ENCODE data around the gene CDC42BPB. TPM values are rescaled to one million over a fixed set of nuclear protein-coding genes. Genes with fewer than 3 reads are reported as not detected.
A peak's percentile ranks its signal among the peaks of the same experiment; 100 is the strongest.

The CDC42BPB gene
- total RNA-seq, 1 donor from 2014 or later = 102 TPM

DNA sequence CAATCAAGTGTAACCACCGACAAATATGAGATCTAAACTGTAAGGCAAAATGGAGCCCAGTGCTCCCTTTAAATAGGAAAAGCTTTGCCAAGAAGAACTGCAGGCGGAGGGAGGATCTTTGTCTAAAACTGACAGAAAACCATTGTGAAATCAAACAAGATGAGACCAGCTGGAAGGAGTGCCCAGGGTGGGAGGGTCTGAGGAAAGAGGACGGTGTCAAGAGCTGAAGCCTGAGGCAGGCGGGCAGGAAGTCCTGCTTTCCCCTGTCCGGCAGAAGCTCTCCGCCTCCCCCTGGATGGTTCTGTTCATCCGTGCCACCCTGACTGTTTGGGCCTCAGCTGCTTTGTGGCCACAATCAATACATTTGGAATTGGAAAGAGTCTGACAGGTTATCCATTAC, 37.5 kb downstream of the CDC42BPB start:
- intact Hi-C loops (cut with DNase I) = no loop called here
- no peaks in the 10 kb centered on the region for H3K36me3 ChIP-seq
- H3K27ac ChIP-seq = no peak overlapping the region
- no peaks in the 10 kb centered on the region for H3K27me3 ChIP-seq
- H3K9me3 ChIP-seq = no peaks in the 10 kb centered on the region
- no peak overlapping the region for H3K4me3 ChIP-seq
- peak; percentile 54 for ATAC-seq
- peaks cover 53% of the 10 kb centered on the region for H3K4me1 ChIP-seq
- peak; percentile 63 for DNase-seq
- TF ChIP-seq, protein P1, sequence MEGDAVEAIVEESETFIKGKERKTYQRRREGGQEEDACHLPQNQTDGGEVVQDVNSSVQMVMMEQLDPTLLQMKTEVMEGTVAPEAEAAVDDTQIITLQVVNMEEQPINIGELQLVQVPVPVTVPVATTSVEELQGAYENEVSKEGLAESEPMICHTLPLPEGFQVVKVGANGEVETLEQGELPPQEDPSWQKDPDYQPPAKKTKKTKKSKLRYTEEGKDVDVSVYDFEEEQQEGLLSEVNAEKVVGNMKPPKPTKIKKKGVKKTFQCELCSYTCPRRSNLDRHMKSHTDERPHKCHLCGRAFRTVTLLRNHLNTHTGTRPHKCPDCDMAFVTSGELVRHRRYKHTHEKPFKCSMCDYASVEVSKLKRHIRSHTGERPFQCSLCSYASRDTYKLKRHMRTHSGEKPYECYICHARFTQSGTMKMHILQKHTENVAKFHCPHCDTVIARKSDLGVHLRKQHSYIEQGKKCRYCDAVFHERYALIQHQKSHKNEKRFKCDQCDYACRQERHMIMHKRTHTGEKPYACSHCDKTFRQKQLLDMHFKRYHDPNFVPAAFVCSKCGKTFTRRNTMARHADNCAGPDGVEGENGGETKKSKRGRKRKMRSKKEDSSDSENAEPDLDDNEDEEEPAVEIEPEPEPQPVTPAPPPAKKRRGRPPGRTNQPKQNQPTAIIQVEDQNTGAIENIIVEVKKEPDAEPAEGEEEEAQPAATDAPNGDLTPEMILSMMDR (IDR thresholded peaks at IDR 0.05) = no peak

DNA sequence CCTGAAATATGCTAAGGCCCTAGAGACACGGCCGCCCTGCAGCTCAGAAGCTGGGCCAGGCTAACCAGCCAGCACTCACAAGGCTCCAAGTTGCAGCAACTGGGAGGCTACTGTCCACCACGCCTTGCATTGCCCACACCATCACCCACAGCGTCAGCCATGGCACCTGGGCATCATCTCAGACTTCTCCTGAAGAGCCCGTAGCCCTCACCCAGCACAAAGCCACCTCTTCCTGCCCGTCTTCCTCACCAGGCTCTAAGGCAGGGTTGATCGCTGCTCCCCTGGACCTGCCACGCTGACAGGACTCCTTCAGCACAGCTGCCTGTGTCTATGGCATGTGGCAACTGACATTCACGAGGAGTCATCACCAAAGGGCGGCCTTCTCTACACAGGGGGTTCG, 38.1 kb downstream of the CDC42BPB start:
- H3K4me3 ChIP-seq = no peak overlapping the region
- H3K9me3 ChIP-seq = no peaks in the 10 kb centered on the region
- DNase-seq (peak; percentile 52), ATAC-seq (no peak)
- no peaks in the 10 kb centered on the region for H3K36me3 ChIP-seq
- no peaks in the 10 kb centered on the region for H3K27me3 ChIP-seq
- H3K27ac ChIP-seq = no peak overlapping the region
- H3K4me1 ChIP-seq = peaks cover 51% of the 10 kb centered on the region
- TF ChIP-seq, protein P1 (IDR thresholded peaks at IDR 0.05) = no peak
- intact Hi-C loops (cut with DNase I) = no loop called here

DNA sequence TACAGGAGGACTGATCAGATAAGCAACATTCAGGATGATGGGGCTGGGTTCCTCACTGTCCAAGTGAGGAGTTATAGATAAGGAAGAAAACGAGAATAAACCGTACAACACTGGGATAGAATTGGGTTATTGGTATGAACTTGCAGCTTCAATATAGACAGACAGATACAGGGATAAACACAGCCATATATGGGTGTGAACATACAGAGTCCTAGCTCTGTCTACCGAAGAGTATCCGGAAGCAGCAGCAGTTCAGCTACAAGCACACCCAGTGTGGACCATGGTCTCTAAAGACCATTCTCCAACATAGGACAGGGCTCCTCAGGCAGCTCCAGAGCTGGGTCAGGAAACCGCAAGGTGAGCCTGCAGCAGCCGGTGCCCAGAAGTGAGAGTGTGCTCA, 40.8 kb downstream of the CDC42BPB start:
- intact Hi-C loops (cut with DNase I) = no loop called here
- ATAC-seq (no peak), DNase-seq (no peak)
- H3K4me1 ChIP-seq = peaks cover 34% of the 10 kb centered on the region
- H3K36me3 ChIP-seq = peaks cover 3% of the 10 kb centered on the region
- H3K27ac ChIP-seq = no peak overlapping the region
- TF ChIP-seq, protein P1 (IDR thresholded peaks at IDR 0.05) = no peak
- no peaks in the 10 kb centered on the region for H3K27me3 ChIP-seq
- no peaks in the 10 kb centered on the region for H3K9me3 ChIP-seq
- H3K4me3 ChIP-seq = no peak overlapping the region

DNA sequence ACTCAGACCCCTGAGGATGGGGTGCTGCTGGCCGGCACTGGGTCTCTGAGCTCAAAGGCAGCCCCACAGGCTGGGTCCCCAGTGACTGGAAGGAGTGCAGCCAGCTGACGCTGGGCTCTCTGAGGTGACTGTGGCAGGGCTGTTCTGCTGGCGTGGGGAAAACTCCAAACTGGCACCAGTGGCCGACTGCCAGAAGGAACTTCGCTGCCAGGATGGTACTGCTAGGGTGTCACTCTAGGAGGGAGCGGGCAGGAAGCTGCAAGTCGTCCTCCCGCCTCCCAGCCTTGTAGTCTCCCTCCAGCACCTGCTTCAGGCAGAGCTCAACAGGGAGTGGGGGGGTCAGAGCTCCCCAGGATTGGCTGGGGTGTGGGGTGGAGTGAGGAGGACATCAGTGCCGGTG, 41.3 kb downstream of the CDC42BPB start:
- Histone ChIP-seq H3K4me1 (peaks cover 31% of the 10 kb centered on the region), H3K36me3 (peaks cover 8% of the 10 kb centered on the region), H3K27me3 (no peaks in the 10 kb centered on the region), H3K27ac (no peak overlapping the region), H3K9me3 (no peaks in the 10 kb centered on the region), H3K4me3 (no peak overlapping the region)
- no peak for ATAC-seq
- intact Hi-C loops (cut with DNase I) = no loop called here
- peak; percentile 63 for DNase-seq
- TF ChIP-seq, protein P1 (IDR thresholded peaks at IDR 0.05) = no peak

DNA sequence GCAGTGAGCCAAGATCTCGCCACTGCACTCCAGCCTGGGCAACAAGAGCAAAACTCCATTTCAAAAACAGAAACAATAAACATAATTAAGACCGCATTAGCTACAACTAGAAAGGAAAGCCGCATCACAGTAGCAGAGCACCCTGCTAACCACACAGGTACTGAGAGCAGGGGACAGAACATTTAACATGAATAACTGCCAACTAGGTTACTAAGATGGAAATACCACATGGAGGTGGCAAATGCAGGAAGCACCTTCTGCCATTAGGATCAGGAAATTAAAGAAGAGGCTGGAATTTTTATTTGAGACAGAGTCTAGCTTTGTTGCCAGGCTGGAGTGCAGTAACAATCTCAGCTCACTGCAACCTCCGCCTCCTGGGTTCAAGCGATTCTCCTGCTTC, 41.9 kb downstream of the CDC42BPB start:
- Histone ChIP-seq H3K27ac (no peak overlapping the region), H3K4me1 (peaks cover 25% of the 10 kb centered on the region), H3K36me3 (peaks cover 9% of the 10 kb centered on the region), H3K27me3 (no peaks in the 10 kb centered on the region), H3K9me3 (no peaks in the 10 kb centered on the region), H3K4me3 (no peak overlapping the region)
- no peak for DNase-seq
- no peak for ATAC-seq
- TF ChIP-seq, protein P1 (IDR thresholded peaks at IDR 0.05) = no peak
- intact Hi-C loops (cut with DNase I) = no loop called here

All from upper lobe of right lung (tissue), 1 donor.